OCI-LY1 (cell line): ENCODE results near the gene HCRTR1.

Experiments
- CTCF ChIP-seq: fragments of 200-600 bp; sonication (generic), shearing (Covaris generic); IDR thresholded peaks from 2 replicates; pipeline ENCODE4 v1.5.1; 2017; ENCODE audit warnings: mild to moderate bottlenecking, antibody characterized with exemption, low read length, moderate library complexity, mixed read lengths
- EZH2 ChIP-seq: fragments of 200-600 bp; sonication (generic), shearing (Covaris generic); IDR thresholded peaks from 2 replicates; pipeline ENCODE4 v1.8.0; 2017; ENCODE audit warnings: borderline replicate concordance, mixed run types, mild to moderate bottlenecking, antibody characterized with exemption, low read length, moderate library complexity, mixed read lengths

GRCh38 chr1:31583995-31584868 lies 33.3 kb upstream of the HCRTR1 start:
- TF ChIP-seq CTCF (no peak), EZH2 (no peak)
